ENCODE results near the gene POU1F1.

DNA sequence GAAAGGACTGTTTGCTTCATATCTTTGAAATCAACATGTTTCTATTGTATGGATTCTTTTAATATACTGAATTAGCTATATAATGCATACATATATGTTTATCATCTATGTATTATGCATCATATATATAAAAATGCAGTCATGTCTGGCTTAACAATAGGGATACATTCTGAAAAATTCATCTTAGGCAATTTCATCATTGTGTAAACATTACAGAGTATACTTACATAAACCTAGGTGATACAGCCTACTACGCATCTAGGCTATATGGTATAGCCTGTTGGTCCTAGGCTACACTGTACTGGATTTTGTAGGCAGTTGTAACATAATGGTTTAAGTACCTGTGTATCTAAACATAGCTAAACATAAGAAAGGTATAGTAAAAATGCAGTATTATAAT lies 27.6 kb downstream of the POU1F1 start:
- TF ChIP-seq, protein P1, sequence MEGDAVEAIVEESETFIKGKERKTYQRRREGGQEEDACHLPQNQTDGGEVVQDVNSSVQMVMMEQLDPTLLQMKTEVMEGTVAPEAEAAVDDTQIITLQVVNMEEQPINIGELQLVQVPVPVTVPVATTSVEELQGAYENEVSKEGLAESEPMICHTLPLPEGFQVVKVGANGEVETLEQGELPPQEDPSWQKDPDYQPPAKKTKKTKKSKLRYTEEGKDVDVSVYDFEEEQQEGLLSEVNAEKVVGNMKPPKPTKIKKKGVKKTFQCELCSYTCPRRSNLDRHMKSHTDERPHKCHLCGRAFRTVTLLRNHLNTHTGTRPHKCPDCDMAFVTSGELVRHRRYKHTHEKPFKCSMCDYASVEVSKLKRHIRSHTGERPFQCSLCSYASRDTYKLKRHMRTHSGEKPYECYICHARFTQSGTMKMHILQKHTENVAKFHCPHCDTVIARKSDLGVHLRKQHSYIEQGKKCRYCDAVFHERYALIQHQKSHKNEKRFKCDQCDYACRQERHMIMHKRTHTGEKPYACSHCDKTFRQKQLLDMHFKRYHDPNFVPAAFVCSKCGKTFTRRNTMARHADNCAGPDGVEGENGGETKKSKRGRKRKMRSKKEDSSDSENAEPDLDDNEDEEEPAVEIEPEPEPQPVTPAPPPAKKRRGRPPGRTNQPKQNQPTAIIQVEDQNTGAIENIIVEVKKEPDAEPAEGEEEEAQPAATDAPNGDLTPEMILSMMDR (conservative IDR thresholded peaks at IDR 0.05; ENCODE audit: low read depth, low read length): no peak
- no peak for TF ChIP-seq RAD21 (IDR thresholded peaks at IDR 0.05; ENCODE audit: low read length)
- TF ChIP-seq POLR2A (IDR thresholded peaks at IDR 0.05; ENCODE audit: low read depth, low read length): no peak
- no peak for TF ChIP-seq SMC3 (IDR thresholded peaks at IDR 0.05; ENCODE audit: low read depth, low read length)
- TF ChIP-seq BHLHE40 (IDR thresholded peaks at IDR 0.05; ENCODE audit: low read depth, low read length): no peak
- TF ChIP-seq, protein P2, sequence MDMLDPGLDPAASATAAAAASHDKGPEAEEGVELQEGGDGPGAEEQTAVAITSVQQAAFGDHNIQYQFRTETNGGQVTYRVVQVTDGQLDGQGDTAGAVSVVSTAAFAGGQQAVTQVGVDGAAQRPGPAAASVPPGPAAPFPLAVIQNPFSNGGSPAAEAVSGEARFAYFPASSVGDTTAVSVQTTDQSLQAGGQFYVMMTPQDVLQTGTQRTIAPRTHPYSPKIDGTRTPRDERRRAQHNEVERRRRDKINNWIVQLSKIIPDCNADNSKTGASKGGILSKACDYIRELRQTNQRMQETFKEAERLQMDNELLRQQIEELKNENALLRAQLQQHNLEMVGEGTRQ (IDR thresholded peaks at IDR 0.05; ENCODE audit: low read depth, low read length): no peak
- TF ChIP-seq RCOR1 (IDR thresholded peaks at IDR 0.05; ENCODE audit: insufficient replicate concordance, low read length): no peak
- TF ChIP-seq CEBPB (IDR thresholded peaks at IDR 0.05; ENCODE audit: low read depth, low read length): no peak
- no peak for TF ChIP-seq MAFK (IDR thresholded peaks at IDR 0.05; ENCODE audit: low read depth, low read length)
- TF ChIP-seq RFX5 (IDR thresholded peaks at IDR 0.05; ENCODE audit: low read depth, low read length): no peak
- TF ChIP-seq MAZ (IDR thresholded peaks at IDR 0.05; ENCODE audit: borderline replicate concordance, low read depth, low read length): no peak
- TF ChIP-seq, protein P3, sequence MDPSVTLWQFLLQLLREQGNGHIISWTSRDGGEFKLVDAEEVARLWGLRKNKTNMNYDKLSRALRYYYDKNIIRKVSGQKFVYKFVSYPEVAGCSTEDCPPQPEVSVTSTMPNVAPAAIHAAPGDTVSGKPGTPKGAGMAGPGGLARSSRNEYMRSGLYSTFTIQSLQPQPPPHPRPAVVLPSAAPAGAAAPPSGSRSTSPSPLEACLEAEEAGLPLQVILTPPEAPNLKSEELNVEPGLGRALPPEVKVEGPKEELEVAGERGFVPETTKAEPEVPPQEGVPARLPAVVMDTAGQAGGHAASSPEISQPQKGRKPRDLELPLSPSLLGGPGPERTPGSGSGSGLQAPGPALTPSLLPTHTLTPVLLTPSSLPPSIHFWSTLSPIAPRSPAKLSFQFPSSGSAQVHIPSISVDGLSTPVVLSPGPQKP (IDR thresholded peaks at IDR 0.05; ENCODE audit: borderline replicate concordance, low read depth, low read length): no peak
- TF ChIP-seq FOS (IDR thresholded peaks at IDR 0.05; ENCODE audit: low read depth, low read length): no peak
- no peak for TF ChIP-seq MXI1 (IDR thresholded peaks at IDR 0.05; ENCODE audit: borderline replicate concordance, low read depth, low read length)

Data from IMR-90 (cell line).